Activated CD4-positive, CD25-positive, alpha-beta regulatory T cell treated with anti-CD3 and anti-CD28 coated beads, Interleukin-2, amount 50 U/mL, for 24 hours (primary cell): Measurements from ENCODE around the gene ARHGEF10L.

Source experiments
- ATAC-seq, 2 donors: fragments of 150-1000 bp; cut with Tn5 transposase; one replicate each; pipeline ENCODE4 v1.10.0; 2021; ENCODE audit warnings: mild to moderate bottlenecking in 1 of 2, moderate library complexity in 1 of 2

Gene ARHGEF10L

DNA sequence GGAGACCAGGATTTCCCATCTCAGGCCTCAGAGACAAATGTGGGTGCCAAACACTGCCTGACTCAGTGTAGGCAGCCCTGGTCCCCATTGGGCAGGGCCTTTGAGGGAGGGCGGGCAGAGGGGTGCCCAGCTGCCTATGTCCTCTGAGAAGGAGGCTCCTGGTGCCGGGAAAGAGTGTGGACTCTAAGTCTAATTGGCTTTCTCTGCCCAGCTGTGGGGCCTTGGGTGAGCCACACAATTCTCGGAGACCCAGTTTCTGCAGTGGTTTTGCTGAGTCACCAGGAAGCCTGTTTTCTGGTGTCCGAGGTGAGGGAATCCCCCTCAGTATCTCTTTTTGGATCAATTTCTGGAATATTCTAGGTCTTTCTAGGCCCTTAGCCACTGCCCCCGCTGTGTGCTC, 180.4 kb downstream of the ARHGEF10L start:
- ATAC-seq = no peak

DNA sequence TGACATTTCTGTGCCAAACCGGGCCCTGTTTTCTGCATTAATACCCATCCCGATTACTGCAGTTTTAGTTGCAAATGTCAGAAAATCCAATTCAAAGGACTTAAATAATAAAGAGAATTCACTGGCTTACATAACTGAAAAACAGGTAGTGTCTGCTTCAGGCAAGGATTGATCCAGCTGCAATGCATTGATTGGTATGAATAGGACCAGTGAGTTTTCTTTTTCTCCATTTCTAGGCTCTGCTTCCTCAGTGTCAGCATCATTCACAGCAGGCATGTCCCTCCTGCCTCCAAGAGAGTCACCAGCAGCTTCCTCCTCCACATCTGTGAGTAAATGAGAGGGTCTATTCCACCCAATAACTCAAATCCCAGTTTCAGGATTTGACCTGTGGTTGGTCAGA, 181.9 kb downstream of the ARHGEF10L start:
- no peak for ATAC-seq

GRCh38 chr1:17723684-17724083, 184.2 kb downstream of the ARHGEF10L start:
- ATAC-seq = no peak

DNA sequence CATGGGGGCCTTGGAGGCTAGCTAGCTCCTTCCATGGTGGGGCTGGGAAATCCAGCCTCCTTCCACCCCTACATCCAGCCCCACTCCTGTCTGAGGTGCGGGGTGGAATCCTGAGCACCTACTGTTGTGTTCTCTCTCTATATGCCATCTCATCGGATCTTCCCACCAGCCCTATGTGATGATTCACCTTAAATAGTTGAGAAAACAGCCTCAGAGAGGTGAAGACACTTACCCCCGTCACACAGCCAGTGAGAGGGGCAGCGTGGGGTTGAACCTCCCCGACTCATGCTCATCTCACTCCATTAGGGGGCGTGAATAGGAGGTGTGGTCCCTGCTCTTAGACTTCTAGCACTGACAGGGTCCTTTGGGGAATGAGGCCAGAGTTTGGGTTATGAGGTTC, 184.7 kb downstream of the ARHGEF10L start:
- no peak for ATAC-seq

DNA sequence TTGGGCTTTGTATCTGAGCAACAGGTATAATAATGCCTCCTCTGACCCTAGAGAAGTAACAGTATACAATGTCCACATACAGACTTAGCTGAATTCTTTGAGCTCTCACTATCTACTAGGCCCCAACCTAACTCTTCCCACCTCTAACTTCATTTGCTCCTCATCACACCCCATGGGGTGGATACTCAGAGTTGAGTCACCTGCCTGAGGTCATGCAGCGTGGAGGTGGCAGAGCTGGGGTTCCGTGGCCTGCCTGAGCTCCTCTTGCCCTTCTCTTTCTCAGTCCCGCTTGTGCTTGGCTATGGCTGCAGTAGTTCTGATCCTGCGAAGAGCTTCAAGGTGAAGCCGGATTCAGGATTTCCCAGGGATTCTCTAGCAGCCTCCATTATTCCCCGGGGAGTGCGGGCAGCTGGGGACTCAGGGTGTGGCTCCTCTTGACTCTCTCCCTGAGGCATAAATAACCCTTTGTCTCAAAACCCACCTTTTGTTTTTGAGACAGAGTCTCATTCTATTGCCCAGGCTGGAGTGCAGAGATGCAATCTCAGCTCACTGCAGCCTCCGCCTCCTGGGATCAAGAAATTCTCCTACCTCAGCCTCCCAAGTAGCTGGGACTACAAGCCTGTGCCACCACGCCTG, 185.7 kb downstream of the ARHGEF10L start:
- ATAC-seq = no peak

- ATAC-seq = no peak
Observed at GRCh38 chr1:17725811-17726582, 186.5 kb downstream of the ARHGEF10L start.

- ATAC-seq = no peak
Observed at GRCh38 chr1:17728123-17728712, 188.7 kb downstream of the ARHGEF10L start.

GRCh38 chr1:17729248-17729647, 189.8 kb downstream of the ARHGEF10L start:
- no peak for ATAC-seq

DNA sequence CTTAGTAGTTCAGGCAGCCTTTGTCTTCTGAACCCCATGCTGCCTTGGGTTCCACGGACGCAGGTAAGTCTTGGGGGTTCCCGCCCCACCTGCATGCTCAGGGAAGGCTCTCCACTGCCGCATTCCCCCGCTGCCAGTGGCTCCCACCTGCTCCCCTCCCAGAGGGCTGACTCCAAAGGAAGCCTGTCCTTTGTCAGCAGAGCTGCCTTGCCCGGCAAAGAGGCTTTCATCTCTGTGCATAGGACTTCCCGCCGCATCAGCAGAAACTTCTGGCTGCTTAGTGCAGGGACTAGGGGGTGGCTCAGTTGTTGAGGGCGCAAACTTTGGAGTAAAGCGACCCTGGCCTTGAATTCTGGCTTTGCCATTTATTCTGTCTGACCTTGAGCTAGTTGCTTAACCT, 190.4 kb downstream of the ARHGEF10L start:
- no peak for ATAC-seq

GRCh38 chr1:17731460-17731859, 192.0 kb downstream of the ARHGEF10L start:
- ATAC-seq = no peak

DNA sequence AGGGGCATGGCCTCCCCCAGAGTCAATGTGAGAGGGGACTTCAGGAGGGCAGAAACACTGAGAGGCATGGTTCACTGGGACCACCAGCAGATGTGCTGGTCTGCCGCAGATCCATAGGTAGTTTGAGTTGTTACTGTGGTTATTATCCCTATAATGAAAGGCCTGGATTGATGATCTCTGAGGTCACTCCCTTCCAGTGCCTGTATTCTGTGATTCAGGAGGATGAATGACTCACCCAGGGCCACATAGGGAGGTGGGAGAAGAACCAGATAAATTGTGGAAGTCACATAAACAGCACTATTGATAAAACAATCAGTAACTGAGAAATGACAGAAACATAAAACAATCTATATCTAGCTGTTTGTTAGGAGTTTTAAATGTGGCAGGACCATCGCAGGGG, 193.0 kb downstream of the ARHGEF10L start:
- ATAC-seq = no peak

DNA sequence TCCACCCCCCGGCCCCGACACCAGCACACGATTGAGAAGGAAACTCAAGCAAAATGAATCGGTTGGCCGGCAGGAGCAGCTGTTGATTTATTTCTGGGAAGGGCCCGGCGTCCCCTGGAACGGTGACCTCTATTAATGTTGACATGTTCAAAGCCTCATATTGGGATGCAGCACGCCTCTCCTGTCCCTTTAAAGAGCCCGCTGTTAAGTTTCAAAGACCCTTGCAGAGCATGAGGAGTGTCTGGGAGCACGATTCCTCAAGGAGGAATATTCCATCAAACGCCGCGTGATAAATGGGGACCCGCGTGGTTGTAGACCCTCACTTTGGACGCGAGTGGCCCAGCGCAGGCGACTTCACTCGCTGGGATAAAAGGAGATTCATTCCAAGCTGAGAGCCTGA, 194.2 kb downstream of the ARHGEF10L start:
- no peak for ATAC-seq

DNA sequence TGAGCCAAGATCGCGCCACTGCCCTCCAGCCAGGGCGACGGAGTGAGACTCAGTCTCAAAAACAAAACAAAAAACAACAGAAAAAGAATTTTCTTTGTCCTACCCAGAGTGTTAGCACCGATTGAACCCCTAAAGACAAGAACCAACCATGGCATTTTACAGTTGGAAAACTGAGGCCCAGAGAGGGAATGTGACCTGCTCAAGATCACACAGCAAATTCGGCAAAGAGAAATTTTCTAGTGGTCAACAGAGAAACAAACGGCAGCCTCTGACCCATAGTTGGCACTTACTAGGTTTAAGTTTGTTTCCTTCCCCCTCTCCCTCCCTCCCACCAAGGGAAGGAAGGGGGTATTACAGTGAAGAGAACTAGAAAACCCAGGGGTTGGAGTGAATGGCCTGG, 195.1 kb downstream of the ARHGEF10L start:
- no peak for ATAC-seq

- ATAC-seq = no peak
Observed at GRCh38 chr1:17735348-17735747, 195.8 kb downstream of the ARHGEF10L start.

- no peak for ATAC-seq
Observed at GRCh38 chr1:17735793-17736192, 196.3 kb downstream of the ARHGEF10L start.

- ATAC-seq = no peak
Observed at GRCh38 chr1:17736625-17737024, 197.1 kb downstream of the ARHGEF10L start.

- ATAC-seq = no peak
Observed at GRCh38 chr1:17739050-17739449, 199.6 kb downstream of the ARHGEF10L start.

DNA sequence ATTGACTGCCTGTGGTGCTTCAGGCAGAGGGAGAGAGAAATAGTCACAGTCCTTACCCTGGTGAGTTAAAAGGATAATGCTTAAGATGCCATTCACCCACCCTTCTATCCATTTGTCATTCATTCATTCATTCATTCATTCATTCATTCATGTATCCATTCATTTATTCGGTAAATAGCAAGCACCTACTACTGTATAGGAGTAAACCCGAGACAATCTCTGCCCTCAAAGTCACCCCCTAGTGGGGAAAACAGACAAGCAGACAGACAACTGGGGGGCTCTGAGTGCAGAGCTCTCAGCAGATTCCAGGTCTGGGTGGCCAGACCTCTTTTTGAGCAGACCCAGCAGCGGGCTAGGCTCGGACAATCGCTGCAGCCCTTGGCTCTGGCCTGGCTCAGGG, 201.6 kb downstream of the ARHGEF10L start:
- ATAC-seq = no peak

GRCh38 chr1:17742583-17742982, 203.1 kb downstream of the ARHGEF10L start:
- ATAC-seq = no peak

GRCh38 chr1:17743008-17743647, 203.6 kb downstream of the ARHGEF10L start:
- ATAC-seq = no peak

GRCh38 chr1:17743925-17744324, 204.4 kb downstream of the ARHGEF10L start:
- no peak for ATAC-seq

- no peak for ATAC-seq
Observed at GRCh38 chr1:17744666-17745478, 205.4 kb downstream of the ARHGEF10L start.

DNA sequence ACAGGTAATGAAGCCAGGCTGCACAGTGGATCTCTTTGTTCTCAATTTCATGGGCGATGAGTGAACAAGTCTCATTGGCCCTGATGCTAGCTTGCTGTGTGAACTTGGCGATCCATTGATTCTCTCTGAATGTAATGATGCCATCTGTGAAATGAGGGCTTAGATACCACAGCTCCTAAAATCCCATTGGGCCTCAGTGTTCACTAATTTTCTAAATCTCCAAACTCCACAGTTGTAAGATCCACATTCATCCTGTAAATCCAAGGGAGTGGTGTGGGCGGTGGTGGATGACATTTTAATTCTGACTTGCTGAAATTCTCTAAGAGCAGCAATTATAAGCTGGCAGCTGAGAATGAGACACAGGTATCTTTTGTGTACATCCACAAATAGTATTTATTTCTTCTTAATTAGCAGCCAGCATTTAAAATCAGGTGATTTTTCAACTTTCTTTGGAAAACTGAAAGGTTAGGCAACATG, 206.0 kb downstream of the ARHGEF10L start:
- no peak for ATAC-seq
